NCI-H187 treated with DMSO at 0.1 percent for 48 hours (cell line): ENCODE results near the gene ANTXRL.
"Not testable (repeated sequence)": the region's sequence is repeated elsewhere in the genome, so short reads cannot be mapped to it uniquely, and the experiment has no call there.

Source experiments
- DNase-seq: peaks from one replicate; lab custom pipeline; 2025; lab: John Stamatoyannopoulos, UW

The ANTXRL gene

GRCh38 chr10:46308113-46308415 lies 21.3 kb downstream of the ANTXRL start:
- DNase-seq = no peak

- DNase-seq = no peak
Measured at GRCh38 chr10:46308666-46309450, 22.1 kb downstream of the ANTXRL start.

GRCh38 chr10:46309511-46310142 lies 22.8 kb downstream of the ANTXRL start:
- DNase-seq = no peak

- no peak for DNase-seq
Measured at GRCh38 chr10:46310143-46310514, 23.3 kb downstream of the ANTXRL start.

- DNase-seq = no peak
Measured at GRCh38 chr10:46310851-46311250, 24.1 kb downstream of the ANTXRL start.

GRCh38 chr10:46311501-46311951 lies 24.7 kb downstream of the ANTXRL start:
- DNase-seq = no peak

GRCh38 chr10:46311961-46312431 lies 25.2 kb downstream of the ANTXRL start:
- DNase-seq = not testable (repeated sequence)

- no peak for DNase-seq
Measured at GRCh38 chr10:46312953-46313352, 26.2 kb downstream of the ANTXRL start.

- no peak for DNase-seq
Measured at GRCh38 chr10:46314071-46314470, 27.3 kb downstream of the ANTXRL start.

- not testable (repeated sequence) for DNase-seq
Measured at GRCh38 chr10:46315071-46315860, 28.5 kb downstream of the ANTXRL start.

GRCh38 chr10:46317370-46317769 lies 30.6 kb downstream of the ANTXRL start:
- DNase-seq = no peak

GRCh38 chr10:46317889-46318288 lies 31.1 kb downstream of the ANTXRL start:
- DNase-seq = no peak

GRCh38 chr10:46318799-46319198 lies 32.0 kb downstream of the ANTXRL start:
- DNase-seq = no peak

GRCh38 chr10:46319389-46319788 lies 32.6 kb downstream of the ANTXRL start:
- no peak for DNase-seq

GRCh38 chr10:46321770-46322169 lies 35.0 kb downstream of the ANTXRL start:
- DNase-seq = no peak

- DNase-seq = no peak
Measured at GRCh38 chr10:46323176-46323575, 36.4 kb downstream of the ANTXRL start.

- no peak for DNase-seq
Measured at GRCh38 chr10:46325021-46325420, 38.2 kb downstream of the ANTXRL start.

- no peak for DNase-seq
Measured at GRCh38 chr10:46326066-46326465, 39.3 kb downstream of the ANTXRL start.

GRCh38 chr10:46326971-46327370 lies 40.2 kb downstream of the ANTXRL start:
- DNase-seq = no peak

- DNase-seq = no peak
Measured at GRCh38 chr10:46327685-46328084, 40.9 kb downstream of the ANTXRL start.

GRCh38 chr10:46328853-46329689 lies 42.3 kb downstream of the ANTXRL start:
- no peak for DNase-seq

- DNase-seq = no peak
Measured at GRCh38 chr10:46329690-46330016, 42.9 kb downstream of the ANTXRL start.
